Activated T-helper 1 cell treated with anti-CD3 and anti-CD28 coated beads, Interleukin-2, amount 50 U/mL, for 16 hours (primary cell): Measurements from ENCODE around the gene NPAS4.
"Not testable (repeated sequence)": the region's sequence is repeated elsewhere in the genome, so short reads cannot be mapped to it uniquely, and the experiment has no call there.

Source experiments
- DNase-seq, 2 donors: peaks; one replicate each; pipeline ENCODE4 v3.0.0-alpha.2; 2020; ENCODE audit warnings: low read depth in 1 of 2, low spot score in 1 of 2

The NPAS4 gene

DNA sequence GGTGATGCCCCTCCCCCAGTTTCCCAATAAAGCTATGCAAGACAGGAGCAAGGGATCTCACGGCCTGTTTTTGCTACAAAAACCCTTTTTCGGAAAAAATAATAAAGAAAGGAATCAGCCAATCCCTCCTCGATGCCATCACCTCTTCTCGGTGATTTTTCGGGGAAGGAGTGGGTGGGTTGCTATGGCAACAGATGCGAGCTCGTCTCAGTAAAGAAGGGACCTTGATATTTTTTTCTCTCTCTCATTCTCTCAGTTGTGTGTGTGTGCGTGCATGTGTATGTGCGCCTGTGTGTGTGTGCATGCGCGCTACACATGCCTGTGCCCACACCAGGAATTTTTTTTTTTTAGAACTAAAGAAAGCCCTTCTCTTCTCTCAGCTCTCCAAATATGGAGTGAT, 3.8 kb upstream of the NPAS4 start:
- no peak for DNase-seq

GRCh38 chr11:66418168-66418985, 2.5 kb upstream of the NPAS4 start:
- DNase-seq: peak in 1 of 2 donors; percentile 29

DNA sequence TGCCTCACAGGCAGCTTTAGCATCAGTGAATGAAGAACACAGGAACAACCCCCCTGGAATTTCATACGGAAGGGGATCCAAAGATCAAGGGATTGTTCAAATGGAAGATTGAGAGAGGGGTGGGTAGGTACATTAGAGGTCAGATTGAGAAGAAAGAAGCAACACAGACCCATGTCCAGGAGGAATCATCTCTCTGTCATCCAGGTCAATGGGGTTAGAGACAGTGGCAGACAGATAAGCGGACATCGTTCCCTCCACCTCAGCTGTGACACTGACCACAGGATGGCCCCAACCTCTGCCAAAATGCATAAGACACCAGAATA, 1.9 kb upstream of the NPAS4 start:
- DNase-seq: no peak

DNA sequence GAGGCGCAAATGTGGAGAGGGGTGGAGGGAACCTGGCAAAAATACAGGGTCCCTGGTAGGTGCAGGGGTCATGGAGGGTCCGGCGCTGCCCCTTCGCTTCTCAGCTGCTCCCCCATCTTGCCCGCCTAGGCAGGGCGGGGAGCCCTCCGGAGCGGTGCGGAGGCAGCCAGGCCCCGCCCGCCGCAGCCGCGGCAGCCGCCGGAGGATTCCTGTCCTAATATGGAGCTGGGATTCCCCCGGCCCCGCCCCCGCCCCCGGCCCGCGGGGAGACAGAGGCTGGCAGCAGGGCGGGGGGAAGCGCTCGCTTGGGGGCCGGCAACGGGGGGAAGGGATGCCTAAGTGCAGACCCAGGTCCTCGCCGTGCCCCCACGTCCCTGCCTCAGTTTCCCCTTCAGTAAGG, 1.0 kb upstream of the NPAS4 start:
- DNase-seq: no peak

DNA sequence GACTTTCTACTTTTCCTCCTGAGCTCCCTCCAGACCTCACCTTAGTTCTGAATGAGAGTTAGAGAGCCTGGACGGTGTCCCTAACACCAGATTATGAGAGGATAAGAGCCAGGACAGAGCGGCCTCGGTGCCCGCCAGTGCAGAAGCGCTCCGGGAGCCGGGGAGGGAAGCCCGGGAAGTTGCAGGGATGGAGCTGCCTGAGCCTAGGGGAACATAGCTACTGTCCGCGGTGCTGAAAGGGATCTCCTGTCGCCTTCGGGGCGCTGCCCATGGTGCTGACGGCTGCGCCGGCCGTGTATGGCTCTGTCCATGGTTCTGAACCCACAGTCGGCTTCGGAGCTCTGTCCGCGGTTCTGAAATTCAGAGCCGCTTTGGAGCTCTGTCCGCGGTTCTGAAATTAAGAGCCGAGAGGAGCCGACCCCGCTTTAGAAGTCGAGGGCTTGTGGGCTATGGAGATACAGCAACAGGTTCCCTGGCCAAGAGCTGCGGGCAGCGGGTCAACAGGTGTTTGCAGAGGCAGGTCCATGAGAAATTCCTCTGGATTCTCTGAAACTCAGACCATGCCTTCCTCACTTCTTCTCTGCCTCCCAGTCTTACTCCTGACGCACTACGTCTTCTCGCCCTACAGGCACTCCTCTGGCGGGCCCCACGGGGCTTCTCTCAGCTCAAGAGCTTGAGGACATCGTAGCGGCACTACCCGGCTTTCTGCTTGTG, 814 bp downstream of the NPAS4 start:
- peak; percentile 77 to 78 for DNase-seq

DNA sequence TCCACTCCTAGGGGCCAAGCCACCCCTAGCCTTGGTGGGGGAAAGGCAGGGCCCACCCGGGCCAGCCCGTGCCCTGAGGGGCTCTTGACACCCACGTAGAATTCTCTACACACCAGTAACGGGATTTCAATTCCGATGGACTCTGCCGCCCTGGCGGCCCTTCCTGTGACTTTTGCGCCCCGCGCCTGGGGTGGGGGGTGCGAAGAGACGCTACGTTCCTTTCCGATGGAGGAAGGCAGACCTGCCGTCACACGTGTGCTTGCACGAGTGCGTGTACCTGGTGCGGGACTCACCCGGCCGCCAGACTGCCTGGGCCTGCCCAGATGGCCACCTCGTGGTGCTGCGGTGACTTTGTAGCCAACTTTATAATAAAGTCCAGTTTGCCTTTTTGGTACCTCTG, 5.5 kb downstream of the NPAS4 start:
- DNase-seq: no peak

- DNase-seq: no peak
Observed at GRCh38 chr11:66428933-66429332, 8.1 kb downstream of the NPAS4 start.

- peak; percentile 54 to 55 for DNase-seq
Observed at GRCh38 chr11:66429983-66430602, 9.3 kb downstream of the NPAS4 start.

GRCh38 chr11:66431287-66431686, 10.5 kb downstream of the NPAS4 start:
- not testable (repeated sequence) for DNase-seq

- not testable (repeated sequence) for DNase-seq
Observed at GRCh38 chr11:66431871-66432329, 11.1 kb downstream of the NPAS4 start.

DNA sequence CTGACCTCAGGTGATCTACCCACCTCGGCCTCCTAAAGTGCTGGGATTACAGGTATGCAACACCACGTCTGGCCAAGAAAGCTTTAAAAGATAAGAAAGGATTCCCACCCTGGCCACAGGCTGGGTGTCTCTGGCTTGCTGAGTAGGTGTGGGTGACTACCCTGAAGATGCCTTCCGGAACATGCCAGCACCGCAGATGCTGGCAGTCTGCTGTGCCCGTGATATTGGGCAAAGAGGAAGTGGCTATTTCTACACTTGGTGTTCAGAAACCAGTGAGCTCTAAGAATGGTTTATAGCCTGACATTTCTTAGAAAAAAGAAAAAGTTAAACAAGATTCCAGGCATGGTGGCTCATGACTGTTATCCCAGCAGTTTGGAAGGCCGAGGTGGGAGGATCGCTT, 11.8 kb downstream of the NPAS4 start:
- DNase-seq: no peak

DNA sequence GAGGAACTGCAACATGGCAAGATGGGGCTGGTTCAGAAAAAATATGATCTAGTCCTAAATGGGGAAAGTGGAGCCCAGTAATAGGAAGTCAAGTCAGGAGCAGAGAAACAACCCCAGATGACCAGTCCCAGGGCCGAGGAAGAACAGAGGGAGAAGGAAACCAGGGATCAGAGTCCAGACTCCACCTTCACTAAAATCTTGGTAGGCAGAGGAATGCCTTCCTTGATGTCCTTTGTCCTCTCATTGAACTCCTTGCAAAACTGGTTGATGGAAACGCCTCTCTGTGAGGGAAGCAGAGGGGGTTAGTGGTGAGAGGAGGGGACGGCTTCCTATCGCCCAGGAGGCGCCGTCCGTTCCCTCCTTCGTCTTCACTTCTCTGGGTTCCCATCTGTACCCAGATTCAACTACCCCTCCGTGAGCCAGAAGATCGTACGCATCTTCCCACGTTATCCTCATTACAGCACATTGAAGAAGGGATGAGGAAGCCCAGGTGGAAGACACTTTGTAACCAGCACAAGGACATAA, 17.2 kb downstream of the NPAS4 start:
- no peak for DNase-seq

- DNase-seq: peak; percentile 71 to 72
Observed at GRCh38 chr11:66438504-66439466, 17.9 kb downstream of the NPAS4 start, which contains the start of gene MRPL11. TSS of gene MRPL11 (minus strand) at chr11:66438848. CDS start at chr11:66438754, 94 bp downstream.

DNA sequence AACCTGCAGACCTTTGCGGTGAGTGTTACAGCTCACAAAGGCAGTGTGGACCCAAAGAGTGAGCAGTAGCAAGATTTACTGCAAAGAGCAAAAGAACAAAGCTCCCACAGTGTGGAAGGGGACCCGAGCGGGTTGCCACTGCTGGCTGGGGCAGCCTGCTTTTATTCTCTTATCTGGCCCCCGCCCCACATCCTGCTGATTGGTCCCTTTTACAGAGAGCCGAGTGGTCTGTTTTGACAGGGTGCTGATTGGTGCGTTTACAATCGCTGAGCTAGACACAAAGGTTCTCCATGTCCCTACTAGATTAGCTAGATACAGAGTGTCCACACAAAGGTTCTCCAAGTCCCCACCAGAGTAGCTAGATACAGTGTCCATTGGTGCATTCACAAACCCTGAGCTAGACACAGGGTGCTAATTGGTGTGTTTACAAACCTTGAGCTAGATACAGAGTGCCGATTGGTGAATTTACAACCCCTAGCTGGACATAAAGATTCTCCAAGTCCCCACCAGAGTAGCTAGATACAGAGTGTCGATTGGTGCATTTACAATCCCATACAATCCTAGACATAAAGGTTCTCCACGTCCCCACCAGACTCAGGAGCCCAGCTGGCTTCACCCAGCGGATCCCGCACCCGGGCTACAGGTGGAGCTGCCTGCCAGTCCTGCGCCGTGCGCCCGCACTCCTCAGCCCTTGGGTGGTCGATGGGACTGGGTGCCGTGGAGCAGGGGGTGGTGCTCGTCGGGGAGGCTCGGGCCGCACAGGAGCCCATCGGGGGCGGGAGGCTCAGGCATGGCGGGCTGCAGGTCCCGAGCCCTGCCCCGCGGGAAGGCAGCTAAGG, 19.5 kb downstream of the NPAS4 start:
- not testable (repeated sequence) for DNase-seq

GRCh38 chr11:66440940-66441282, 20.1 kb downstream of the NPAS4 start:
- DNase-seq: not testable (repeated sequence)

GRCh38 chr11:66443602-66444001, 22.8 kb downstream of the NPAS4 start:
- DNase-seq: no peak

GRCh38 chr11:66447012-66447411, 26.2 kb downstream of the NPAS4 start:
- DNase-seq: no peak

GRCh38 chr11:66448523-66448922, 27.7 kb downstream of the NPAS4 start:
- DNase-seq: no peak

- DNase-seq: no peak
Observed at GRCh38 chr11:66450560-66450959, 29.7 kb downstream of the NPAS4 start.

DNA sequence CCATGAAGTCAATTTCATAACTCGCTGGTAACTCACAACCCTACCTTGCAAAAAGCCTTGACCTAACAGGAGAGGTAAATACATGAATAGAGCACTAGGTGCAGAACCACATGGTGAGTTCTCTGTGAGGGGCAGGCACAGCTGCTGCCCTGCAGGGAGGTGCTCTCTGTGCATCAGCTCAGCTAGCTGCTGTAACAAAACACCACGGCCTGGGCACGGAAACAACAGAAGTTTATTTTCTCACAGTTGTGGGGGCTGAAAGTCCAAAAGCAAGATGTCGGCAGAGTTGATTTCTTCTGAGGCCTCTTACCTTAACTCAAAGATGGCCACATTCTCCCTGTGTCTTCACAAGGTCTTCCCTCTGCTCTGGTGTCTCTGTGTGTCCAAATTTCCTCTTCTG, 30.8 kb downstream of the NPAS4 start:
- no peak for DNase-seq
